Measurements from ENCODE around the gene NEK4.
A peak's percentile ranks its signal among the peaks of the same experiment; 100 is the strongest.
"Not testable (repeated sequence)": the region's sequence is repeated elsewhere in the genome, so short reads cannot be mapped to it uniquely, and the experiment has no call there.

The NEK4 gene

GRCh38 chr3:52731590-52731989 is 39.1 kb downstream of the NEK4 start:
- no peak for DNase-seq (ENCODE audit: low read depth in 3 of 3)

- DNase-seq (ENCODE audit: low read depth in 3 of 3): no peak
These were observed 40.1 kb downstream of the NEK4 start for GRCh38 chr3:52730681-52731080.

GRCh38 chr3:52728753-52729152 is 42.0 kb downstream of the NEK4 start:
- DNase-seq (ENCODE audit: low read depth in 3 of 3): not testable (repeated sequence)

- DNase-seq (ENCODE audit: low read depth in 3 of 3): no peak
These were observed 46.2 kb downstream of the NEK4 start for GRCh38 chr3:52724511-52724910.

GRCh38 chr3:52723935-52724334 is 46.8 kb downstream of the NEK4 start:
- DNase-seq (ENCODE audit: low read depth in 3 of 3): no peak

GRCh38 chr3:52722491-52722890 is 48.2 kb downstream of the NEK4 start:
- no peak for DNase-seq (ENCODE audit: low read depth in 3 of 3)

- DNase-seq (ENCODE audit: low read depth in 3 of 3): no peak
These were observed 49.1 kb downstream of the NEK4 start for GRCh38 chr3:52721730-52722008.

- no peak for DNase-seq (ENCODE audit: low read depth in 3 of 3)
These were observed 49.6 kb downstream of the NEK4 start for GRCh38 chr3:52721002-52721729.

GRCh38 chr3:52719618-52720017 is 51.1 kb downstream of the NEK4 start:
- no peak for DNase-seq (ENCODE audit: low read depth in 3 of 3)

- DNase-seq (ENCODE audit: low read depth in 3 of 3): no peak
These were observed 54.9 kb downstream of the NEK4 start for GRCh38 chr3:52715714-52716305.

GRCh38 chr3:52714335-52715302 is 56.1 kb downstream of the NEK4 start:
- no peak for DNase-seq (ENCODE audit: low read depth in 3 of 3)

- no peak for DNase-seq (ENCODE audit: low read depth in 3 of 3)
These were observed 58.2 kb downstream of the NEK4 start for GRCh38 chr3:52712291-52713212.

GRCh38 chr3:52710512-52710911 is 60.2 kb downstream of the NEK4 start:
- DNase-seq (ENCODE audit: low read depth in 3 of 3): no peak

GRCh38 chr3:52707585-52707984 is 63.2 kb downstream of the NEK4 start:
- no peak for DNase-seq (ENCODE audit: low read depth in 3 of 3)

- DNase-seq (ENCODE audit: low read depth in 3 of 3): peak; percentile 64 to 81 (median 71)
These were observed 64.8 kb downstream of the NEK4 start, which contains the start of the genes GLT8D1 and SPCS1 for GRCh38 chr3:52705688-52706686. Gene GLT8D1 (minus strand): TSS chr3:52705791. CDS start chr3:52700460, 5,331 bp downstream. Gene SPCS1 (plus strand): TSS chr3:52706106. CDS start chr3:52706247, 141 bp downstream.

GRCh38 chr3:52705438-52705687 is 65.4 kb downstream of the NEK4 start:
- no peak for DNase-seq (ENCODE audit: low read depth in 3 of 3)

- DNase-seq (ENCODE audit: low read depth in 3 of 3): no peak
These were observed 65.9 kb downstream of the NEK4 start for GRCh38 chr3:52704611-52705437.

- no peak for DNase-seq (ENCODE audit: low read depth in 3 of 3)
These were observed 67.4 kb downstream of the NEK4 start for GRCh38 chr3:52703341-52703740.

GRCh38 chr3:52697632-52697965 is 73.1 kb downstream of the NEK4 start:
- no peak for DNase-seq (ENCODE audit: low read depth in 3 of 3)
